ENCODE results near the gene SPIC.

SPIC gene

DNA sequence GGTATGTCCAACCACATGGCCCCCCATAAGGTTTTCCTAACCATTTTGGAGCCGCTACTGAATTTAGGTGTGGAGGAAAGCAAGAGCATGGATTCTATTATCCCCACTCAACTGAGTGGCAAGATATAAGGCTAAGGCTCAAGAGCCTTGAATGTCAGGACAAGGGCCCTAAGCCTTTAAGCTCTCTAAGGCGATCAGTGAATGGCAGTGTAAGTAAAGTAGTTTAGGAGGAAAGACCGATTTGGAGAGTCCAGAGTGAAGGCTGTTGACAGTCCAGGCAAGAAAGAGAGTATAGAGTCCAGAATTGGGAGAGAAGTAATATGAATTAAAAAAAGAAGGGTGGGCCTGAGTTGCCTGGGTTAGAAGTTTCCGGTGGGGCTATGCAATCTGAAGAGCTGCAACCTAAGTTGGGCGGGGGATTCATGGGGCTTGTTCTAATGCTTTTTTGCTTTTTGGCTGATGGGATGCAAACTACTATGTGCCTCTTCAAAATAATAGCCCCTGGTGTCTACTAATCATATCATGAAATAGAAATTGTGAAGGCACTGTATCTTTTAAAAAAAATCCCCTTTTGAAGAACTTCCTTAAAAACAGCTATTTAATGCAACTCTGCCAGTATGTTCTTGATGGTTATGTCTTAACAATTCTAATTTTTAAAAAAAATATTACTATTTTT, at the start of gene SPIC:
Gene SPIC (plus strand): TSS at position 626 of the 676 bp plus-strand sequence. CDS start 1,569 bp downstream, outside the sequence.
- DNase-seq (ENCODE audit: low read depth), result no peak
- TF ChIP-seq, protein P1, sequence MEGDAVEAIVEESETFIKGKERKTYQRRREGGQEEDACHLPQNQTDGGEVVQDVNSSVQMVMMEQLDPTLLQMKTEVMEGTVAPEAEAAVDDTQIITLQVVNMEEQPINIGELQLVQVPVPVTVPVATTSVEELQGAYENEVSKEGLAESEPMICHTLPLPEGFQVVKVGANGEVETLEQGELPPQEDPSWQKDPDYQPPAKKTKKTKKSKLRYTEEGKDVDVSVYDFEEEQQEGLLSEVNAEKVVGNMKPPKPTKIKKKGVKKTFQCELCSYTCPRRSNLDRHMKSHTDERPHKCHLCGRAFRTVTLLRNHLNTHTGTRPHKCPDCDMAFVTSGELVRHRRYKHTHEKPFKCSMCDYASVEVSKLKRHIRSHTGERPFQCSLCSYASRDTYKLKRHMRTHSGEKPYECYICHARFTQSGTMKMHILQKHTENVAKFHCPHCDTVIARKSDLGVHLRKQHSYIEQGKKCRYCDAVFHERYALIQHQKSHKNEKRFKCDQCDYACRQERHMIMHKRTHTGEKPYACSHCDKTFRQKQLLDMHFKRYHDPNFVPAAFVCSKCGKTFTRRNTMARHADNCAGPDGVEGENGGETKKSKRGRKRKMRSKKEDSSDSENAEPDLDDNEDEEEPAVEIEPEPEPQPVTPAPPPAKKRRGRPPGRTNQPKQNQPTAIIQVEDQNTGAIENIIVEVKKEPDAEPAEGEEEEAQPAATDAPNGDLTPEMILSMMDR (IDR thresholded peaks at IDR 0.05; ENCODE audit: low read length, missing control alignments), result no peak
- H3K4me3 ChIP-seq (replicated peaks; ENCODE audit: low read depth, low read length), result no peak within 1 kb of the TSS

DNA sequence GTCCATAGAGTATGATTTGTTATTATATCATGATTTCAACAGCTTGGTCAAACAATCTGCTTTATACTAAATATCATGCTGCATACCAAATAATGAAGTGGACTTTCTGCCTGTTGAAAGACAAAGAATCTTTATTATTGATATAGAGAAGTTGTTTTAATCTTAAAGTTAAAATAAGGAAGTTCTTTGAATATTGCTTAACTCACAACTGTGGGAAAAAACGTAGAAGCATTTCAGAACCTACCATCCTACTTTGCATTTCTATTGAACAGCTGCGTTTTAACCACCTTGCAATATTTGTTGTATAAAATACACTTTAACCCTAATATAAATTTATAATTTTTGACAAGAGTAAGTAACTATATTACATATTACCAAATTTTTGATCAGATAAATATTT, 44.7 kb upstream of the SPIC start:
- no peak overlapping the region for H3K4me3 ChIP-seq (replicated peaks; ENCODE audit: low read depth, low read length)
- TF ChIP-seq, protein P1 (IDR thresholded peaks at IDR 0.05; ENCODE audit: low read length, missing control alignments), result no peak
- DNase-seq (ENCODE audit: low read depth), result no peak

DNA sequence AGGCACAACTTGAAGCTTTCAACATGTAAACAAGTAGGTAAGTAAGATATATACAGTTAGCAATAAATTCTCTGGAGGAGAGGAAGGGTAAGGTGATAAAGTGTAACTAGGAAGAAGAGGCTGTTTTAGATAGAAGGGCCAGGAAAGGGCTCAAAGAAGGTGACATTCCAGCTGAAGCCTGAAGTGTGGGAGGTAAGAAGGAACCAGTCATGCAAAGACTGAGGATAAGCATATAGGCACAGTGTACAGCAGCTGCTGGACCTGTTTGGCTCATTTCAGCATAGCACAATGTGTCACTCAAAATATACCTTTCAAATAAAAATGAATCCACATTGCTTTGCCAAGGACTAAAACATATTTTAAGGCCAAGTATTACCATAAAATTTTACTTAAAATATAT, 39.0 kb upstream of the SPIC start:
- H3K4me3 ChIP-seq (replicated peaks; ENCODE audit: low read depth, low read length), result no peak overlapping the region
- no peak for DNase-seq (ENCODE audit: low read depth)
- TF ChIP-seq, protein P1 (IDR thresholded peaks at IDR 0.05; ENCODE audit: low read length, missing control alignments), result no peak

DNA sequence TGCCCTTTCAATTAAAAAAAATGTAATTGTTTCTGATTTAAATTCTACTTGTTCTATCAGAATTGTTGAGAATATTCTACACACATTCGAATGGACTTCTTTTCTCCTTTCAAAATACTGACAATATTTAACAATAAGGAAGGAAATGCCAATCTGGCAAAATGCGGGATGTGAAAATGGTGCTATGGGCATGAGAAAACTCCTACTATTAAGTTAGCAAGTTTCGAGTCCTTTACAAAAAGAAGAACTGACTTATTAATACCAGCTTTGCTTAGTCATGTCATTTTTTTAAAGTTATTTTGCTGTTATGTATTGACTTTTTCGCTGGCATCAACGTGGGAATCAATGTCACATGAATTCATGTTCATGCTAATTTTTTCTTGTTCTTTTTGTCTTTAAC, 35.9 kb upstream of the SPIC start:
- TF ChIP-seq, protein P1 (IDR thresholded peaks at IDR 0.05; ENCODE audit: low read length, missing control alignments), result no peak
- DNase-seq (ENCODE audit: low read depth), result no peak

DNA sequence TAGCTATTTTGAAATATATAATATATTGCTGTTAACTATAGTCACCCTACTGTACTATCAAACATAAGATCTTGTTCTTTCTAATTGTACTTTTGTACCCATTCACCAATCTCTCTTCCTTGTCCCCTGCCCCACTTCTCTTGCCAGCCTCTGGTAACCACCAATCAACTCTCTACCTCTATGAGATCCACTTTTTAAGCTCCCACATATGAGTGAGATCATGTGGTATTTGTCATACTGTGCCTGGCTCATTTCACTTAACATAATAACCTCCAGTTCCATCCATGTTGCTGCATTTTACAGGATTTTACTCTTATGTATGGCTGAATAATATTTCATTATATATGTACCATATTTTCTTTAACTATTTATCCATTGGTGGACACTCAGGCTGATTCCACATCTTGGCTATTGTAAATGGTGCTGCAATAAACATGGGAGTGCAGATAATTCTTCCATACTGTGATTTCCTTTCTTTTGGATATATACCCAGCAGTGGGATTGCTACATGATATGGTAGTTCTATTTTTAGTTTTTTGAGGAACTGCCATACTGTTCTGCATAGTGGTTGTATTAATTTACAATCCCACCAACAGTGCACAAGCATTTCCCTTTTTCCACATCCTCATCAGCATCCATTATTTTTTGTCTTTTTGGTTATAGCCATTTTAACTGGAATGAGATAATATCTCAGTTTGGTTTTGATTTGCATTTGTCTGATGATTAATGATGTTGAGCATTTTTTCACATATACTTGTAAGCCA, 33.5 kb upstream of the SPIC start:
- TF ChIP-seq, protein P1 (IDR thresholded peaks at IDR 0.05; ENCODE audit: low read length, missing control alignments), result no peak
- no peak for DNase-seq (ENCODE audit: low read depth)
- H3K4me3 ChIP-seq (replicated peaks; ENCODE audit: low read depth, low read length), result no peak overlapping the region

More for the DNA sequence above, 35.9 kb upstream of the SPIC start:
- H3K4me3 ChIP-seq (replicated peaks; ENCODE audit: low read depth, low read length), result no peak overlapping the region

DNA sequence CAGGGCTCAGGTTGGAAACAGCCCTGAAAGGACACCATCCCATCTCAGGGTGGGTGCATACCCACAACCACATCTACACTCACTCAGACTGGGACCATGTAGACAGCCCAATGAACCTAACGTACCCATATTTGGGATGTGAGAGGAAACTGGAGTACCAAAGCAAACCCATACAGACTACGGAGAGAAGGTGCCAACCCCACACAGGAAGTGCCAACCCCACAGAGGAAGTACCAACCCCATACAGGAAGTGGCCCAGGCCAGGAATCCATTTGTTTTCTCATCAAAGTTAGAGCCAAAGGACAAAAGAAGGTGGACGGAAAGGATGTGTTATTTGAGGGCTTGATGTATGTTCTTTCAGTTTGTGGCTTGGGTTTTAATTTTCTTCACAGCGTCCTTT, 19.5 kb upstream of the SPIC start:
- no peak overlapping the region for H3K4me3 ChIP-seq (replicated peaks; ENCODE audit: low read depth, low read length)
- TF ChIP-seq, protein P1 (IDR thresholded peaks at IDR 0.05; ENCODE audit: low read length, missing control alignments), result no peak
- DNase-seq (ENCODE audit: low read depth), result no peak
